HFF-Myc (cell line): Measurements from ENCODE around the gene CEP152.

Experiments used
- DNase-seq: peaks from one replicate; pipeline ENCODE4 v3.0.0-alpha.2; 2011; ENCODE audit warnings: low read depth; ENCODE audit errors: extremely low read depth
- H3K4me3 ChIP-seq: replicated peaks from 2 replicates; pipeline ENCODE4 v1.5.1; 2011; ENCODE audit warnings: low read depth, mild to moderate bottlenecking, control low read depth, low read length
- TF ChIP-seq, protein P1 (sequence below): IDR thresholded peaks from 2 replicates; pipeline ENCODE4 v1.5.1; 2012; ENCODE audit warnings: mild to moderate bottlenecking, low read depth, low read length, control low read depth; ENCODE audit errors: missing control alignments

The CEP152 gene

DNA sequence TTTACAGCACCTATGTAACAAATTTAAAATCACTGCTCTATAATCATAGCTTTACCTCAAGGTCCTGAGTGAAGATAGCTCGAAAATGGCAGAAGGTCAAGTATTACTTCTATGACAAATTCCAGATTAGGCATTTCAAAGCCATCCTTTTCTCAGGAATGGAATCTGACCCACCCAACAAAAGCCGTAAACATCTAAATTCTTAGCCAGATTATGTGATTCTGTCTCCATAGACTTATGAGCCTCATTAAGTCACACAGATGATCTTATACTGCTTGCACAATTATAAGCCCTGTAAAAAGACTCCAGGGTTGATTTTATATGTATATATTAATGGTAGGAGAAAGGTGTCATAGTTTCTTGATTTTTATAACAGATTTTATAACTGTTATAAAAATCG is 56.9 kb downstream of the CEP152 start:
- DNase-seq, result no peak
- TF ChIP-seq, protein P1, sequence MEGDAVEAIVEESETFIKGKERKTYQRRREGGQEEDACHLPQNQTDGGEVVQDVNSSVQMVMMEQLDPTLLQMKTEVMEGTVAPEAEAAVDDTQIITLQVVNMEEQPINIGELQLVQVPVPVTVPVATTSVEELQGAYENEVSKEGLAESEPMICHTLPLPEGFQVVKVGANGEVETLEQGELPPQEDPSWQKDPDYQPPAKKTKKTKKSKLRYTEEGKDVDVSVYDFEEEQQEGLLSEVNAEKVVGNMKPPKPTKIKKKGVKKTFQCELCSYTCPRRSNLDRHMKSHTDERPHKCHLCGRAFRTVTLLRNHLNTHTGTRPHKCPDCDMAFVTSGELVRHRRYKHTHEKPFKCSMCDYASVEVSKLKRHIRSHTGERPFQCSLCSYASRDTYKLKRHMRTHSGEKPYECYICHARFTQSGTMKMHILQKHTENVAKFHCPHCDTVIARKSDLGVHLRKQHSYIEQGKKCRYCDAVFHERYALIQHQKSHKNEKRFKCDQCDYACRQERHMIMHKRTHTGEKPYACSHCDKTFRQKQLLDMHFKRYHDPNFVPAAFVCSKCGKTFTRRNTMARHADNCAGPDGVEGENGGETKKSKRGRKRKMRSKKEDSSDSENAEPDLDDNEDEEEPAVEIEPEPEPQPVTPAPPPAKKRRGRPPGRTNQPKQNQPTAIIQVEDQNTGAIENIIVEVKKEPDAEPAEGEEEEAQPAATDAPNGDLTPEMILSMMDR, result no peak
- no peak overlapping the region for H3K4me3 ChIP-seq

DNA sequence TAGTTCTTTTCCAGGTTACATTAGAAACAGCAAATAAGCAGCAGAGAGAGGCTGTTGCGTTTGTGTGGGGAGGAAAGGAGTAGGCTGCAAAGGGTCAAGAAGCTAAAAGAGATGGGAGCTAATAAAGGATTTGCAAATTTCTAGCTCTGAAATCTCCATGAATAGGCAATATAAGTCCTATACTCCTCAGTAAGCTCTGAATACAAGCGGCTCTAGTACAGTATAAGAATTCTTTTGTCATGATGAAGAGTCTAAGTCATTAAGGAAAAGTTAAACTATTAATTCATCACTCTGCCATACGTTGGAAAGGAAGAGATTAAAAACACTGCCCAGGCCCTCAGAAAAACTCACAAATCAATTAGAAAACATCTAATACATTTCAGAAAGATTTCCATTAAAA is 59.3 kb downstream of the CEP152 start:
- H3K4me3 ChIP-seq, result no peak overlapping the region
- TF ChIP-seq, protein P1, result no peak
- no peak for DNase-seq

DNA sequence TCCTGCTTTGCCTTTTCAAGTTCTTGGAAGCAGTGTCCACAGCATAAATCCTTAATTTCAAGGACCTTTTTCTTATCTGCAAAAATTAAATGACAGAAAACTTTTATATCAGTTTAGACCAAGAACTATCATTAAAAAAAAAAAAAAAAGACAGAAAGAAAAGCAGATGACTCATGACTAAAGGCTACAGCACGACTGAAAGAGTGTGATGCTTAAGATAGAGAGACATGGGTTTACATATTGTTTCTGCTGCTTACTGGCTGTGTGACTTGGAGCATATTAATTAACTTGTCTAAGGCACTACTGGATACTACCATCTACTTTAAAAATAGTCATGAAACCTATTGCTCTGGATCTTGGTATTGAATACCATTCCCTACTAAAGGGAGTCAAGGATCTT is 62.3 kb downstream of the CEP152 start:
- TF ChIP-seq, protein P1, result no peak
- no peak for DNase-seq
- H3K4me3 ChIP-seq, result no peak overlapping the region

DNA sequence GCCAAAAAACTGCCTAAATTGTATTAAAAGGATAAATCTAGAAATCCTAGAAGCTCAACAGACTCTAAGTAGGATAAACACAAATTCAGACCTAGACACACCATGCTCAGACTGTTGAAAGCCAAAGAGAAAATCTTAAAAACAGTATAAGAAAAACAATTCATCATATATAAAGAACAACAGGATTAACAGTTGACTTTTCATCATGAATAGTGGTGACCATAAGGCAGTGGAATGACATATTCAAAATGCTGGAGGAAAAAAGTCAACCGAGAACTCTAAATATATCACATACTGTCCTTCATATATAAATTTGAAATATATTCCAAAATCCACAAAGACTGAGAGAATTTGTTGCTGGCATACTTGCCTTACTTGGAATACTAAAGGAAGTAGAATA is 77.3 kb downstream of the CEP152 start:
- TF ChIP-seq, protein P1, result no peak
- no peak overlapping the region for H3K4me3 ChIP-seq
- no peak for DNase-seq

DNA sequence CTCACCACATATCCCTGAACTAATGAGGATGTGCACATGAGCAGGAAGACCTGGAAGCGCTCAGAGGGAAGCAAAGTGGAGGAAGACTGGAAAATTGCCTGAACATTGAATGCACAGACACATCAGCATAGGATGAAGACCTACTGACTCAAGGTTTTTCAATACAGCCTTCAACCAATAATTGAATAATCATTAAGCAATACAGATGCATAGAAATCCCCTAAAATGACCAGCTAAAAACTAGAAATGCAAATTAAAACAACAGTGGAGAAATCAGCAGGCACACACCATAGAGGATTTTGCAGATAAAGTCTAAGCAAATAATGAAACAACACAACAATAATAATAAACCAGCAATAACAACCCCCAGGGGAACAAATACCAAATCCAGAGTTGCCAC is 80.4 kb downstream of the CEP152 start:
- TF ChIP-seq, protein P1, result no peak
- no peak overlapping the region for H3K4me3 ChIP-seq
- no peak for DNase-seq

DNA sequence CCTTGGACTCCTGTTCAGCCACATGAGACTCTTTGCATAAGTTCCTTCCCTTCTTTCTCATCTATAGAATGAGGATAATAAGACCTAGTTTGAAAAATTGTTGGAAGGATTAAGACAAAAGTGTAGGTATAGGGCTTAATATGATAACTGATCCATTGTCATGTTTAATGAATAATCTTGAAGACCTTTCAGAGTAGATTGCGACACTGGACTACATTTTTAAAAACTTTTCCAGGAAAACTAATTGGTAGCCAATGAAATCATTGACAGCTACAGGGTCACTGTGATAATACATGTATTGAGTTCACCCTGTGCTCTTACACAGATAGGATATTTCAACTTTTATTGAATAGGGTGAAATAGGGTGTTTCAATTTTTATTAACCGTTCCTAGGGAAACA is 86.9 kb downstream of the CEP152 start:
- no peak for DNase-seq
- TF ChIP-seq, protein P1, result no peak
- H3K4me3 ChIP-seq, result no peak overlapping the region
